ENCODE measurements around the gene GCGR. TPM values are rescaled to one million over a fixed set of nuclear protein-coding genes. Genes with fewer than 3 reads are reported as not detected.
A peak's percentile ranks its signal among the peaks of the same experiment; 100 is the strongest.

The GCGR gene
- total and polyA plus RNA-seq, 2 of the 13 experiments (the other 11 are each of a cell fraction or from before 2014, with no cell fraction given), result 0.04 to 0.13 TPM

GRCh38 chr17:81832608-81833159, 28.7 kb downstream of the GCGR start (continued):
- TF ChIP-seq, protein P1, sequence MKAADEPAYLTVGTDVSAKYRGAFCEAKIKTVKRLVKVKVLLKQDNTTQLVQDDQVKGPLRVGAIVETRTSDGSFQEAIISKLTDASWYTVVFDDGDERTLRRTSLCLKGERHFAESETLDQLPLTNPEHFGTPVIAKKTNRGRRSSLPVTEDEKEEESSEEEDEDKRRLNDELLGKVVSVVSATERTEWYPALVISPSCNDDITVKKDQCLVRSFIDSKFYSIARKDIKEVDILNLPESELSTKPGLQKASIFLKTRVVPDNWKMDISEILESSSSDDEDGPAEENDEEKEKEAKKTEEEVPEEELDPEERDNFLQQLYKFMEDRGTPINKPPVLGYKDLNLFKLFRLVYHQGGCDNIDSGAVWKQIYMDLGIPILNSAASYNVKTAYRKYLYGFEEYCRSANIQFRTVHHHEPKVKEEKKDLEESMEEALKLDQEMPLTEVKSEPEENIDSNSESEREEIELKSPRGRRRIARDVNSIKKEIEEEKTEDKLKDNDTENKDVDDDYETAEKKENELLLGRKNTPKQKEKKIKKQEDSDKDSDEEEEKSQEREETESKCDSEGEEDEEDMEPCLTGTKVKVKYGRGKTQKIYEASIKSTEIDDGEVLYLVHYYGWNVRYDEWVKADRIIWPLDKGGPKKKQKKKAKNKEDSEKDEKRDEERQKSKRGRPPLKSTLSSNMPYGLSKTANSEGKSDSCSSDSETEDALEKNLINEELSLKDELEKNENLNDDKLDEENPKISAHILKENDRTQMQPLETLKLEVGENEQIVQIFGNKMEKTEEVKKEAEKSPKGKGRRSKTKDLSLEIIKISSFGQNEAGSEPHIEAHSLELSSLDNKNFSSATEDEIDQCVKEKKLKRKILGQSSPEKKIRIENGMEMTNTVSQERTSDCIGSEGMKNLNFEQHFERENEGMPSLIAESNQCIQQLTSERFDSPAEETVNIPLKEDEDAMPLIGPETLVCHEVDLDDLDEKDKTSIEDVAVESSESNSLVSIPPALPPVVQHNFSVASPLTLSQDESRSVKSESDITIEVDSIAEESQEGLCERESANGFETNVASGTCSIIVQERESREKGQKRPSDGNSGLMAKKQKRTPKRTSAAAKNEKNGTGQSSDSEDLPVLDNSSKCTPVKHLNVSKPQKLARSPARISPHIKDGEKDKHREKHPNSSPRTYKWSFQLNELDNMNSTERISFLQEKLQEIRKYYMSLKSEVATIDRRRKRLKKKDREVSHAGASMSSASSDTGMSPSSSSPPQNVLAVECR (CRISPR knock-in tag; IDR thresholded peaks at IDR 0.05; ENCODE audit: borderline replicate concordance), result 0 out of 2 replicates have a peak, but pooled peaks have one; percentile 1
- TF ChIP-seq ZBTB21 (CRISPR knock-in tag; IDR thresholded peaks at IDR 0.05), result 0 out of 2 replicates have a peak, but pooled peaks have one; percentile 4
- TF ChIP-seq NFKB2 (CRISPR knock-in tag; IDR thresholded peaks at IDR 0.05; ENCODE audit: borderline replicate concordance), result no peak
- no peak for TF ChIP-seq ZNF33A (CRISPR knock-in tag; IDR thresholded peaks at IDR 0.05; ENCODE audit: borderline replicate concordance)
- TF ChIP-seq ZNF775 (CRISPR knock-in tag; IDR thresholded peaks at IDR 0.05; ENCODE audit: borderline replicate concordance), result no peak
- TF ChIP-seq CENPT (CRISPR knock-in tag; IDR thresholded peaks at IDR 0.05; ENCODE audit: low read depth), result no peak
- no peak for TF ChIP-seq SKIL (CRISPR knock-in tag; IDR thresholded peaks at IDR 0.05; ENCODE audit: borderline replicate concordance)
- no peak; the same call in 1 of the 2 replicates for TF ChIP-seq KDM5A (IDR thresholded peaks at IDR 0.05; ENCODE audit: borderline replicate concordance, low read length)
- TF ChIP-seq, protein P2, sequence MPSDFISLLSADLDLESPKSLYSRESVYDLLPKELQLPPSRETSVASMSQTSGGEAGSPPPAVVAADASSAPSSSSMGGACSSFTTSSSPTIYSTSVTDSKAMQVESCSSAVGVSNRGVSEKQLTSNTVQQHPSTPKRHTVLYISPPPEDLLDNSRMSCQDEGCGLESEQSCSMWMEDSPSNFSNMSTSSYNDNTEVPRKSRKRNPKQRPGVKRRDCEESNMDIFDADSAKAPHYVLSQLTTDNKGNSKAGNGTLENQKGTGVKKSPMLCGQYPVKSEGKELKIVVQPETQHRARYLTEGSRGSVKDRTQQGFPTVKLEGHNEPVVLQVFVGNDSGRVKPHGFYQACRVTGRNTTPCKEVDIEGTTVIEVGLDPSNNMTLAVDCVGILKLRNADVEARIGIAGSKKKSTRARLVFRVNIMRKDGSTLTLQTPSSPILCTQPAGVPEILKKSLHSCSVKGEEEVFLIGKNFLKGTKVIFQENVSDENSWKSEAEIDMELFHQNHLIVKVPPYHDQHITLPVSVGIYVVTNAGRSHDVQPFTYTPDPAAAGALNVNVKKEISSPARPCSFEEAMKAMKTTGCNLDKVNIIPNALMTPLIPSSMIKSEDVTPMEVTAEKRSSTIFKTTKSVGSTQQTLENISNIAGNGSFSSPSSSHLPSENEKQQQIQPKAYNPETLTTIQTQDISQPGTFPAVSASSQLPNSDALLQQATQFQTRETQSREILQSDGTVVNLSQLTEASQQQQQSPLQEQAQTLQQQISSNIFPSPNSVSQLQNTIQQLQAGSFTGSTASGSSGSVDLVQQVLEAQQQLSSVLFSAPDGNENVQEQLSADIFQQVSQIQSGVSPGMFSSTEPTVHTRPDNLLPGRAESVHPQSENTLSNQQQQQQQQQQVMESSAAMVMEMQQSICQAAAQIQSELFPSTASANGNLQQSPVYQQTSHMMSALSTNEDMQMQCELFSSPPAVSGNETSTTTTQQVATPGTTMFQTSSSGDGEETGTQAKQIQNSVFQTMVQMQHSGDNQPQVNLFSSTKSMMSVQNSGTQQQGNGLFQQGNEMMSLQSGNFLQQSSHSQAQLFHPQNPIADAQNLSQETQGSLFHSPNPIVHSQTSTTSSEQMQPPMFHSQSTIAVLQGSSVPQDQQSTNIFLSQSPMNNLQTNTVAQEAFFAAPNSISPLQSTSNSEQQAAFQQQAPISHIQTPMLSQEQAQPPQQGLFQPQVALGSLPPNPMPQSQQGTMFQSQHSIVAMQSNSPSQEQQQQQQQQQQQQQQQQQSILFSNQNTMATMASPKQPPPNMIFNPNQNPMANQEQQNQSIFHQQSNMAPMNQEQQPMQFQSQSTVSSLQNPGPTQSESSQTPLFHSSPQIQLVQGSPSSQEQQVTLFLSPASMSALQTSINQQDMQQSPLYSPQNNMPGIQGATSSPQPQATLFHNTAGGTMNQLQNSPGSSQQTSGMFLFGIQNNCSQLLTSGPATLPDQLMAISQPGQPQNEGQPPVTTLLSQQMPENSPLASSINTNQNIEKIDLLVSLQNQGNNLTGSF (CRISPR knock-in tag; IDR thresholded peaks at IDR 0.05), result peak; percentile 79; the same call in 1 of the 2 replicates
- TF ChIP-seq RELA (CRISPR knock-in tag; IDR thresholded peaks at IDR 0.05), result no peak
- TF ChIP-seq, protein P3, sequence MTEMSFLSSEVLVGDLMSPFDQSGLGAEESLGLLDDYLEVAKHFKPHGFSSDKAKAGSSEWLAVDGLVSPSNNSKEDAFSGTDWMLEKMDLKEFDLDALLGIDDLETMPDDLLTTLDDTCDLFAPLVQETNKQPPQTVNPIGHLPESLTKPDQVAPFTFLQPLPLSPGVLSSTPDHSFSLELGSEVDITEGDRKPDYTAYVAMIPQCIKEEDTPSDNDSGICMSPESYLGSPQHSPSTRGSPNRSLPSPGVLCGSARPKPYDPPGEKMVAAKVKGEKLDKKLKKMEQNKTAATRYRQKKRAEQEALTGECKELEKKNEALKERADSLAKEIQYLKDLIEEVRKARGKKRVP (CRISPR knock-in tag; IDR thresholded peaks at IDR 0.05), result no peak
- no peak for TF ChIP-seq ZNF547 (CRISPR knock-in tag; IDR thresholded peaks at IDR 0.05)
- TF ChIP-seq ZSCAN25 (CRISPR knock-in tag; IDR thresholded peaks at IDR 0.05), result peak; percentile 7; the same call in 1 of the 2 replicates
- TF ChIP-seq ZNF430 (CRISPR knock-in tag; IDR thresholded peaks at IDR 0.05), result peak; percentile 29; the same call in 1 of the 2 replicates
- peak; percentile 5; the same call in 1 of the 2 replicates for TF ChIP-seq TMF1 (CRISPR knock-in tag; IDR thresholded peaks at IDR 0.05; ENCODE audit: low read depth)
- no peak for TF ChIP-seq ZC3H4 (CRISPR knock-in tag; IDR thresholded peaks at IDR 0.05; ENCODE audit: borderline replicate concordance)

All from HepG2 (cell line).